ENCODE data around the gene NXT1. TPM values are rescaled to one million over a fixed set of nuclear protein-coding genes. Genes with fewer than 3 reads are reported as not detected.

Gene NXT1
- polyA plus RNA-seq, 1 donor from 2014 or later: 46.3 TPM

DNA sequence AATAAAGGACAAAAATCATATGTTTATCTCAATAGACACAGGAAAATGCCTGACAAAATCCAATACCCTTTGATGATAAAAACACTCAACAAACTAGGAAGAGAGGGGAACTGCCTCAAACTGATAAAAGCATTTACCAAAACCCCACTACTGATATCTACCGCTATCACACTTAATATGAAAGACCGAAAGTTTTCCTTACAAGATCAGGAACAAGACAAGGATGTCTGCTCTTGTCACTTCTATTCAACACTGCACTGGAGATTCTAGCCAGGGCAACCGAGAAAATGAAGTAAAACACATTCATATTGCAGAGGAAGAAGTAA lies 36.5 kb downstream of the NXT1 start:
- Histone ChIP-seq H3K27ac (ENCODE audit: low read length) (no peak overlapping the region), H4K20me1 (ENCODE audit: insufficient read depth) (no peaks in the 10 kb centered on the region), H3F3A (ENCODE audit: insufficient read depth, low read length, poor library complexity, severe bottlenecking) (no peaks in the 10 kb centered on the region), H3K9me3 (ENCODE audit: low read length) (no peaks in the 10 kb centered on the region), H3K4me2 (ENCODE audit: low read length) (no peak overlapping the region), H2AFZ (ENCODE audit: low read depth, low read length) (no peak overlapping the region), H3K79me2 (replicated peaks; ENCODE audit: insufficient read depth, low read length) (no peaks in the 10 kb centered on the region), H3K36me3 (ENCODE audit: insufficient read depth, low read length) (peaks cover 6% of the 10 kb centered on the region), H3K9me2 (ENCODE audit: insufficient read depth, low read length) (no peaks in the 10 kb centered on the region), H3K9ac (ENCODE audit: low read length) (no peak overlapping the region), H3K27me3 (ENCODE audit: insufficient read depth, low read depth, low read length) (no peaks in the 10 kb centered on the region), H3K4me3 (ENCODE audit: low read length) (no peak overlapping the region)
- no peak for TF ChIP-seq SMC3 (conservative IDR thresholded peaks at IDR 0.05; ENCODE audit: poor library complexity)
- no peak for TF ChIP-seq TAF1 (IDR thresholded peaks at IDR 0.05; ENCODE audit: low read depth)
- TF ChIP-seq MXI1 (conservative IDR thresholded peaks at IDR 0.05; ENCODE audit: poor library complexity, severe bottlenecking): no peak
- TF ChIP-seq, protein P1, sequence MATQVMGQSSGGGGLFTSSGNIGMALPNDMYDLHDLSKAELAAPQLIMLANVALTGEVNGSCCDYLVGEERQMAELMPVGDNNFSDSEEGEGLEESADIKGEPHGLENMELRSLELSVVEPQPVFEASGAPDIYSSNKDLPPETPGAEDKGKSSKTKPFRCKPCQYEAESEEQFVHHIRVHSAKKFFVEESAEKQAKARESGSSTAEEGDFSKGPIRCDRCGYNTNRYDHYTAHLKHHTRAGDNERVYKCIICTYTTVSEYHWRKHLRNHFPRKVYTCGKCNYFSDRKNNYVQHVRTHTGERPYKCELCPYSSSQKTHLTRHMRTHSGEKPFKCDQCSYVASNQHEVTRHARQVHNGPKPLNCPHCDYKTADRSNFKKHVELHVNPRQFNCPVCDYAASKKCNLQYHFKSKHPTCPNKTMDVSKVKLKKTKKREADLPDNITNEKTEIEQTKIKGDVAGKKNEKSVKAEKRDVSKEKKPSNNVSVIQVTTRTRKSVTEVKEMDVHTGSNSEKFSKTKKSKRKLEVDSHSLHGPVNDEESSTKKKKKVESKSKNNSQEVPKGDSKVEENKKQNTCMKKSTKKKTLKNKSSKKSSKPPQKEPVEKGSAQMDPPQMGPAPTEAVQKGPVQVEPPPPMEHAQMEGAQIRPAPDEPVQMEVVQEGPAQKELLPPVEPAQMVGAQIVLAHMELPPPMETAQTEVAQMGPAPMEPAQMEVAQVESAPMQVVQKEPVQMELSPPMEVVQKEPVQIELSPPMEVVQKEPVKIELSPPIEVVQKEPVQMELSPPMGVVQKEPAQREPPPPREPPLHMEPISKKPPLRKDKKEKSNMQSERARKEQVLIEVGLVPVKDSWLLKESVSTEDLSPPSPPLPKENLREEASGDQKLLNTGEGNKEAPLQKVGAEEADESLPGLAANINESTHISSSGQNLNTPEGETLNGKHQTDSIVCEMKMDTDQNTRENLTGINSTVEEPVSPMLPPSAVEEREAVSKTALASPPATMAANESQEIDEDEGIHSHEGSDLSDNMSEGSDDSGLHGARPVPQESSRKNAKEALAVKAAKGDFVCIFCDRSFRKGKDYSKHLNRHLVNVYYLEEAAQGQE (IDR thresholded peaks at IDR 0.05; ENCODE audit: borderline replicate concordance): no peak
- no peak for TF ChIP-seq EP300 (conservative IDR thresholded peaks at IDR 0.05; ENCODE audit: poor library complexity, severe bottlenecking)
- no peak for TF ChIP-seq POLR2AphosphoS5 (IDR thresholded peaks at IDR 0.05)
- TF ChIP-seq, protein P2, sequence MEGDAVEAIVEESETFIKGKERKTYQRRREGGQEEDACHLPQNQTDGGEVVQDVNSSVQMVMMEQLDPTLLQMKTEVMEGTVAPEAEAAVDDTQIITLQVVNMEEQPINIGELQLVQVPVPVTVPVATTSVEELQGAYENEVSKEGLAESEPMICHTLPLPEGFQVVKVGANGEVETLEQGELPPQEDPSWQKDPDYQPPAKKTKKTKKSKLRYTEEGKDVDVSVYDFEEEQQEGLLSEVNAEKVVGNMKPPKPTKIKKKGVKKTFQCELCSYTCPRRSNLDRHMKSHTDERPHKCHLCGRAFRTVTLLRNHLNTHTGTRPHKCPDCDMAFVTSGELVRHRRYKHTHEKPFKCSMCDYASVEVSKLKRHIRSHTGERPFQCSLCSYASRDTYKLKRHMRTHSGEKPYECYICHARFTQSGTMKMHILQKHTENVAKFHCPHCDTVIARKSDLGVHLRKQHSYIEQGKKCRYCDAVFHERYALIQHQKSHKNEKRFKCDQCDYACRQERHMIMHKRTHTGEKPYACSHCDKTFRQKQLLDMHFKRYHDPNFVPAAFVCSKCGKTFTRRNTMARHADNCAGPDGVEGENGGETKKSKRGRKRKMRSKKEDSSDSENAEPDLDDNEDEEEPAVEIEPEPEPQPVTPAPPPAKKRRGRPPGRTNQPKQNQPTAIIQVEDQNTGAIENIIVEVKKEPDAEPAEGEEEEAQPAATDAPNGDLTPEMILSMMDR (IDR thresholded peaks at IDR 0.05; ENCODE audit: poor library complexity, severe bottlenecking): no peak
- TF ChIP-seq EZH2 (IDR thresholded peaks at IDR 0.05; ENCODE audit: borderline replicate concordance, insufficient read depth, low read length, poor library complexity, severe bottlenecking): no peak
- TF ChIP-seq RAD21 (conservative IDR thresholded peaks at IDR 0.05): no peak

DNA sequence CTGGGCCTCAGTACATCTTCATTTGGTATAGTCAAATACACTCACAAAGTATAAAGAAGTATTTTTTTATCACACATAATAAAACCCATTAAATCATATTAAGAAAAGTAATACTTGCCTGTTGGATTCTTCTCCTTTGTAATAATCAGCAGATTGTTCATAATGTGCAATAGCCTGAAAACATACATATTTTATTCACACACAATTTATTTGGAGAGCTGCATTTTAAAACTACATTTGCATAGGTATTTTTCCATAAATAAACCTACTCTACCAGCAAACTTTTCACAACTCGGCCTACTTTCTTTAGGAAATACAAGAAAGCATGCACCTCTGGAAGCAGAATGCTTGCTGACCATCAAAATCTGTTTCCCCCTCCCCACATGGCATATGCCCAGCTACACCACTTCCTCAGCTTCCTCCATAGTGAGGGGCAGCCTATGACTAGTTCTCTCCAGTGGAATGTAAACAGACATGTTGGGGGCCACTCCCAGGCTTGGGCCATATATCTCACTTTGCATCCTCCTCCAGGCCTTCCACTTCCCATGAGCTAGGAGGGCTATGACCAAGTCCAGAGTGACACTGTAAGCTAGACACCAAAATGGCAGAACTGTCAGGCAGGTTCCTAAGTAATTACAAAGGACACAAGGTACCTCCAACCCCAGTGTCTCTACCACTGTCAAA lies 39.6 kb downstream of the NXT1 start:
- Histone ChIP-seq H3K36me3 (ENCODE audit: insufficient read depth, low read length) (peaks cover 6% of the 10 kb centered on the region), H3K27ac (ENCODE audit: low read length) (no peak overlapping the region), H3K9me3 (ENCODE audit: low read length) (no peaks in the 10 kb centered on the region), H3K79me2 (replicated peaks; ENCODE audit: insufficient read depth, low read length) (no peaks in the 10 kb centered on the region), H3K9ac (ENCODE audit: low read length) (no peak overlapping the region), H3K4me2 (ENCODE audit: low read length) (no peak overlapping the region), H3K27me3 (ENCODE audit: insufficient read depth, low read depth, low read length) (no peaks in the 10 kb centered on the region), H3F3A (ENCODE audit: insufficient read depth, low read length, poor library complexity, severe bottlenecking) (no peaks in the 10 kb centered on the region), H2AFZ (ENCODE audit: low read depth, low read length) (no peak overlapping the region), H3K4me3 (ENCODE audit: low read length) (no peak overlapping the region), H4K20me1 (ENCODE audit: insufficient read depth) (no peaks in the 10 kb centered on the region), H3K9me2 (ENCODE audit: insufficient read depth, low read length) (no peaks in the 10 kb centered on the region)
- TF ChIP-seq, protein P1 (IDR thresholded peaks at IDR 0.05; ENCODE audit: borderline replicate concordance): no peak
- no peak for TF ChIP-seq RAD21 (conservative IDR thresholded peaks at IDR 0.05)
- TF ChIP-seq POLR2AphosphoS5 (IDR thresholded peaks at IDR 0.05): no peak
- no peak for TF ChIP-seq MXI1 (conservative IDR thresholded peaks at IDR 0.05; ENCODE audit: poor library complexity, severe bottlenecking)
- no peak for TF ChIP-seq SMC3 (conservative IDR thresholded peaks at IDR 0.05; ENCODE audit: poor library complexity)
- TF ChIP-seq TAF1 (IDR thresholded peaks at IDR 0.05; ENCODE audit: low read depth): no peak
- TF ChIP-seq EP300 (conservative IDR thresholded peaks at IDR 0.05; ENCODE audit: poor library complexity, severe bottlenecking): no peak
- TF ChIP-seq, protein P2 (IDR thresholded peaks at IDR 0.05; ENCODE audit: poor library complexity, severe bottlenecking): no peak
- no peak for TF ChIP-seq EZH2 (IDR thresholded peaks at IDR 0.05; ENCODE audit: borderline replicate concordance, insufficient read depth, low read length, poor library complexity, severe bottlenecking)
